Measurements from ENCODE around the gene KRTAP9-7. TPM values are rescaled to one million over a fixed set of nuclear protein-coding genes. Genes with fewer than 3 reads are reported as not detected.

Gene KRTAP9-7
- total RNA-seq, 1 donor from 2014 or later, result not detected

DNA sequence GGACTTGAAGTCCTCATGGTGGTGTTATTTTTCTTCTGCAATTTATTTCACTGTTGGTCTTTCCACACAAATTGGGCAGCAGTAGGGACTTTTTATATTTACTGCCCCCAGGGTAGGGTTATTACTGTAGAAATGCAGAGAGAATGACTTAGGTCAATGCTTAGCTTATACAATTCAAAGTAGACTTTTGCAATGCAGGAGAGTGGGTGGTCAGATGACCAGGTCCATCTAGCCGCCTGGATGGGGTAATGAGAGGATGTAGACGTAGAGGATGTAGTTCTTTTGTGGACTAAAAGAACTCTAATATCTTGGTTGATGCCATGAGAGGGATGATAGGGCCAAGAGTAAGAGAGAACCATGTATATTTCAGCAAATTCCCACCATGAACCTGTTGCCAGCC lies 42.7 kb downstream of the KRTAP9-7 start:
- intact Hi-C loops (cut with micrococcal nuclease), result no loop called here
- peaks cover 2% of the 10 kb centered on the region for H3K27me3 Mint-ChIP-seq
- no peak overlapping the region for H3K27ac Mint-ChIP-seq
- no peaks in the 10 kb centered on the region for H3K9me3 Mint-ChIP-seq
- no peaks in the 10 kb centered on the region for H3K4me1 Mint-ChIP-seq
- no peak for DNase-seq
- no peaks in the 10 kb centered on the region for H3K36me3 Mint-ChIP-seq (ENCODE audit: low read depth)
- H3K4me3 Mint-ChIP-seq, result no peak overlapping the region

DNA sequence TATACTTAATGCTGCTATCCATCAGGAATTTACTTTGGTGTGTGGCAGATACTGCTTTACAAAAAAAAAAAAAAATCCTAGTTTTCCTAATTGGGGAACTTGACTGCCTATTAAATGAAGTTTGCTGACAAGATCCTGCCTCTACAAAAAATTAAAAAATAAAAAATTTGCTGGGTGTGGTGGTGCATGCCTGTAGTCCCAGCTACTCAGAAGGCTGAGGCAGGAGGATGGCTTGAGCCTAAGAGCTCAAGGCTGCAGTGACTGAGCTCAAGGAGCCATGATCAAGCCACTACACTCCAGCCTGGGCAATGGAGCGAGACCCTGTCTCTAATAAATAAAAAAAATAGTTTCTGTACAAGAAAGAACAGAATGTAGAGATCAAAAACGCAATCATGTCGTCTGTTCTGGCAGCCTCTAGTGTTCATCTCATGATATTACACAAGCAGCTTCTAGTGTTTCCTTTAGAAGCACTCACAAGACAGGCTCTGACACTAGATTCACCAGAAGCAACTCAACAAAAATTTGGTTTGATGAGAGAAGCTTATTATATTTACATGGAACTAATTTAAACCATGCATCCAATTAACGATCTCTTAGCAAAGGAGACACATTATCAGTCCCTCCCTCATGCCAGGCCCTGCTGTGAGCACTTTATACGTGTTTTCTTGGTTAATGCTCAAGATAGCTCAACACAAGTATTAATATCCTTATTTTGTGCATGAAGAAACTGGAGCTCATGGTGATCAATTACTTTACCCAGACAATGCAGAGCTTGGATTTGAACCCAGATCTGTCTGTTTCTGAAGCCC lies 46.8 kb downstream of the KRTAP9-7 start:
- Mint-ChIP-seq H3K36me3 (ENCODE audit: low read depth) (no peaks in the 10 kb centered on the region), H3K4me1 (peaks cover 2% of the 10 kb centered on the region), H3K27ac (no peak overlapping the region), H3K4me3 (no peak overlapping the region), H3K27me3 (peaks cover 2% of the 10 kb centered on the region), H3K9me3 (no peaks in the 10 kb centered on the region)
- no peak for DNase-seq
- intact Hi-C loops (cut with micrococcal nuclease), result loop anchor here (1.0 to 5.0 kb wide), 2 partner anchors 413 to 465 kb away; no protein-coding TSS in a partner anchor

DNA sequence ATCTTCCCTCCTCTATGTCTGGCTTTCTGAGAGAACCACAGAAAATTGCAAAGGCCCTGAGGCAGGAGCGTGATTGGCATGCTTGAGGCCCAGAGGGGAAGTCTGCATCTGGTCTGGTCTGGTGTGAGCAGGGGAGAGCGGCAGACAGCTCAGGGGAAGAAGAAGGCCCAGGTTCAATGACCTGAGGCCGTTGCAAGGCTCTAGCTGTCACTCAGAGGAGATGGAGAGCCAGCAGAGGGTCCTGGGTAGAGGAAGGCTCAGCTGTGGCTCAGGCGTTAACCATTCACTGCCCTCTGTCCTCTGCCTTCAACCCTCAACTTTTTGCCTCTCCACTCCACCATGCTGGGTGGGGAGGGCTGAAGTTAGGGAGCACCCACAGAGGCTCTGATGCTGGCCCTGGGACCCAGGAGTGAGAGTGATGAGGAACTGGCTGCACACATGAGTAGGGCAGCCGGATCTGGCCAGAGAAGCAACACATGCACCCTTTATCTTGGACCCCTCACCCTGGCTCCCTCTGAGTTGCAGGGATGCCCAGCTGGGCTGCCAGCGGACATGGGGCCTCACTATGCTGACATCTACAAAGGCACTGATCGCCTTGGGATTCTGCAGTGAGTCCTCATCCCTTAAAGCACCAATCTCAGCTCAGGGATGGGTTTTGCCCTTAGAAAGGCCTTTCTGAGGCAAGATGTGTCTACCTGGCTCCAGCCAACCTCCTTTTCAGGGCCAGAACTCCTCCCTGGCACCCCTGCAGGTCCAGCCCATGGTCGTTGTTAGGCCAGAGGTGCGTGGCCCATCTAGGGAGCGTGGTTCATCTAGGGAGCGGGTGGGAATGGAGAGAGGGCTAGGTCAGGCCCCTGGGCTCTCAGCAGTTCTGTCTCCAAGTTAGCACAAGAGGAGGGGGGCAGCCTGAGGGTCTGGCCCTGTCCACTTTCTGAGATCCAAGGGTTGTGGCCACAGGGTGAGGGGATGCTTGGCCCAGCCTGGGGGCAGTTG lies 47.7 kb downstream of the KRTAP9-7 start:
- no peak for DNase-seq
- Mint-ChIP-seq H3K4me1 (peaks cover 2% of the 10 kb centered on the region), H3K27ac (no peak overlapping the region), H3K9me3 (no peaks in the 10 kb centered on the region), H3K4me3 (no peak overlapping the region), H3K36me3 (ENCODE audit: low read depth) (no peaks in the 10 kb centered on the region), H3K27me3 (peaks cover 2% of the 10 kb centered on the region)
- intact Hi-C loops (cut with micrococcal nuclease), result loop anchor here (1.0 to 5.0 kb wide), 2 partner anchors 414 to 466 kb away; no protein-coding TSS in a partner anchor

DNA sequence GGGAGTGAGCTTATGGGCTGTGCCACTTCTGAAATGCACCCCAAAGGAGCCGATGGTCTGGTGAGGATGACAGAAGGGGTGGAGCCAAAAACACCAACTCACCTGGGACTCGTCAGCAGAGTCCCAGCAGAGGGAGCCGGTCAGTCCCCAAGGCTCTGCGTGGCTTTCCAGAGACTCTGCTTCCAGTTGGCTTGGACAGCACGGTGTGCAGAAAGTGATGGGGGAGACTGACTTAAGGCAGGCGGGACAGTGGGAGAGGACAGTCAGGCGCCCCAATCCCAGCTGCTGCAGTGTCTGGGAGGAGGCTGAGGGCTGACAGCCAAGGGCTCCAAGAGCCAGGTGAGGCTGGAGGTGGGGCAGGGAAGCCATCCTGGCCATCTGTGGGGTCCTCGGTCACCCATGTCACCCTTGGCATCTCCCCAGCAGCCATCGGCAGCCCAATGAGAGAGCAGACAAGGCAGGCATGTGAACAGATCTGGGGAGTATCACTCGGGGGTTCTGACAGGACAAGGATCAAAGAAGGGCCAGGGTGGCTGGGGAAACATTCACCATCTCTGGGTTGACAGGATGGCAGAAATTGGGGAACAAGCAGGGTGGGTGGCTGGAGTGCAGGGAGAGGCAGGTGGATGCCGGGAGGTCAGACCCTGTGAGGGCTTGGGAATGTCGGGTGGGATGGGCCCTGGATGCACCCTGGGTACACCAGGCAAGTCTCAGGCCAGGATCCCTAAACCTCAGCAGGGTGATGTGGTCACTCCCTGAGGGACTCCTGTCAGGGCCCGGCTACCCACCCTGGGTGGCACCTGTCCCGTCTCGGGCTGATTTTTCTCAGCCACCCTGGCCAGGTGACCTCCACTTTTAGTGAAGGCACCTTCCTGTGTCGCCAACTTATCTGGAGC lies 48.9 kb downstream of the KRTAP9-7 start:
- Mint-ChIP-seq H3K4me3 (no peak overlapping the region), H3K36me3 (ENCODE audit: low read depth) (no peaks in the 10 kb centered on the region), H3K27me3 (peaks cover 2% of the 10 kb centered on the region), H3K27ac (peak overlapping the region; percentile 43), H3K9me3 (no peaks in the 10 kb centered on the region), H3K4me1 (peaks cover 2% of the 10 kb centered on the region)
- intact Hi-C loops (cut with micrococcal nuclease), result loop anchor here (5.0 kb wide), 2 partner anchors 467 to 522 kb away; no protein-coding TSS in a partner anchor
- no peak for DNase-seq

DNA sequence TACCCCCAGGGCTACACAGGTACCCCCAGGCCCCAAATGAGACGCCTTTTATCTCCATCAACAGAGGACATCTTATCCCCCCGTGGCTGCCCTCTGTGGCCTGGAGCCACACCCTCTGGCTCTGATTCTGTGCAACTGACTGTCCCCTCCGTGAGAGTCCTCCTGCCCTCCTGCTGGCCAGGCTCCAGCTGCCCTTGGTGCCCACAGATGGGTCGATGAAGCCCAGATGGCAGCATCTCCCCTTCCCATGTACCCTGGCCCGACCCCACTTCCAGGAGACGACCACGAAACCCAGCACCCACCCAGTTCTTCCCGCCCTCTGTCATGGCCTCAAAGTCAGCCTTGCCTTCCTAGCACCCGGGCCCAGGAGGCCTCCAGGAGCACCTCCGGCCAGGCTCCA lies 49.6 kb downstream of the KRTAP9-7 start:
- intact Hi-C loops (cut with micrococcal nuclease), result loop anchor here (5.0 kb wide), 1 partner anchor 523 kb away; no protein-coding TSS in a partner anchor
- H3K9me3 Mint-ChIP-seq, result no peaks in the 10 kb centered on the region
- H3K4me3 Mint-ChIP-seq, result no peak overlapping the region
- H3K27ac Mint-ChIP-seq, result no peak overlapping the region
- no peaks in the 10 kb centered on the region for H3K27me3 Mint-ChIP-seq
- DNase-seq, result no peak
- H3K36me3 Mint-ChIP-seq (ENCODE audit: low read depth), result no peaks in the 10 kb centered on the region
- peaks cover 2% of the 10 kb centered on the region for H3K4me1 Mint-ChIP-seq

DNA sequence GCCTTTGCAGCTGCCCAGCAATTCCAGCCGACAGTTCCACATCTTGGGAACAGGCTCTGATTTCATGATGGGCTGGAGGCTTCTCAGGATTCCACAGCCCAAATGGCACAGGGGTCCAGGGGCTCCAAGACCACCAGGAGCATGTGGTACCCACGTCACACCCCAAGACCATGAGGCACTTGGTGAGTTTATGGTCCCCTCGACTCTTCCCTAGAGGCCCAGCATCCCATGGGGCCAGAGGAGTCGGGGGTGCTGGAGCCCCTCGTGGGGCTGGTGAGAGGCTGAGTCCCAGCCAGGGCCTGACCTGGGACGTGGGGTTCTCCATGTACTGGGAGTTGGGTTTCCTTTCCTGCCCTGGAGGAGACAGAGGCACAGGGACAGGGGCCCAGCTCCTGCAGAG lies 50.1 kb downstream of the KRTAP9-7 start:
- Mint-ChIP-seq H3K4me3 (no peak overlapping the region), H3K27ac (no peak overlapping the region), H3K36me3 (ENCODE audit: low read depth) (no peaks in the 10 kb centered on the region), H3K27me3 (no peaks in the 10 kb centered on the region), H3K9me3 (no peaks in the 10 kb centered on the region), H3K4me1 (peaks cover 2% of the 10 kb centered on the region)
- intact Hi-C loops (cut with micrococcal nuclease), result loop anchor here (5.0 kb wide), 1 partner anchor 523 kb away; no protein-coding TSS in a partner anchor
- DNase-seq, result no peak

Other genes with a start within 250 kb of the KRTAP9-7 start
- not detected in 2 replicates for gene KRTAP1-5, start 248.5 kb upstream of the KRTAP9-7 start, total RNA-seq
- not detected in 2 replicates for gene KRTAP1-4, start 245.5 kb upstream of the KRTAP9-7 start, total RNA-seq
- not detected in 2 replicates for gene KRTAP1-3, start 240.8 kb upstream of the KRTAP9-7 start, total RNA-seq
- gene KRTAP1-1, start 234.2 kb upstream of the KRTAP9-7 start, total RNA-seq, result not detected in 2 replicates
- gene KRTAP2-1, start 228.4 kb upstream of the KRTAP9-7 start, total RNA-seq, result not detected in 2 replicates
- gene KRTAP2-2, start 220.5 kb upstream of the KRTAP9-7 start, total RNA-seq, result not detected in 2 replicates
- not detected in 2 replicates for gene KRTAP2-3, start 215.6 kb upstream of the KRTAP9-7 start, total RNA-seq
- gene KRTAP2-4, start 209.8 kb upstream of the KRTAP9-7 start, total RNA-seq, result not detected in 2 replicates
- not detected in 2 replicates for gene KRTAP4-7, start 191.5 kb upstream of the KRTAP9-7 start, total RNA-seq
- gene KRTAP4-8, start 177.6 kb upstream of the KRTAP9-7 start, total RNA-seq, result not detected in 2 replicates
- gene KRTAP4-16, start 173.5 kb upstream of the KRTAP9-7 start, total RNA-seq, result not detected in 2 replicates
- not detected in 2 replicates for gene KRTAP4-9, start 170.3 kb upstream of the KRTAP9-7 start, total RNA-seq
- gene KRTAP4-11, start 157.3 kb upstream of the KRTAP9-7 start, total RNA-seq, result not detected in 2 replicates
- gene KRTAP4-12, start 151.5 kb upstream of the KRTAP9-7 start, total RNA-seq, result not detected in 2 replicates
- gene KRTAP4-6, start 135.2 kb upstream of the KRTAP9-7 start, total RNA-seq, result not detected in 2 replicates
- not detected in 2 replicates for gene KRTAP4-5, start 125.9 kb upstream of the KRTAP9-7 start, total RNA-seq
- gene KRTAP4-4, start 115.0 kb upstream of the KRTAP9-7 start, total RNA-seq, result not detected in 2 replicates
- gene KRTAP4-3, start 107.5 kb upstream of the KRTAP9-7 start, total RNA-seq, result not detected in 2 replicates
- gene KRTAP4-2, start 97.5 kb upstream of the KRTAP9-7 start, total RNA-seq, result not detected in 2 replicates
- not detected in 2 replicates for gene KRTAP4-1, start 90.8 kb upstream of the KRTAP9-7 start, total RNA-seq
- not detected in 2 replicates for gene KRTAP9-1, start 85.8 kb upstream of the KRTAP9-7 start, total RNA-seq
- not detected in 2 replicates for gene KRTAP9-2, start 49.0 kb upstream of the KRTAP9-7 start, total RNA-seq
- not detected in 2 replicates for gene KRTAP9-3, start 43.2 kb upstream of the KRTAP9-7 start, total RNA-seq
- gene KRTAP9-8, start 37.7 kb upstream of the KRTAP9-7 start, total RNA-seq, result not detected in 2 replicates
- not detected in 2 replicates for gene KRTAP9-4, start 26.0 kb upstream of the KRTAP9-7 start, total RNA-seq
- gene KRTAP9-9, start 20.3 kb upstream of the KRTAP9-7 start, total RNA-seq, result not detected in 2 replicates
- gene KRTAP9-6, start 10.3 kb upstream of the KRTAP9-7 start, total RNA-seq, result not detected in 2 replicates
- gene KRTAP29-1, start 27.2 kb downstream of the KRTAP9-7 start, total RNA-seq, result not detected in 2 replicates
- not detected in 2 replicates for gene KRTAP16-1, start 33.6 kb downstream of the KRTAP9-7 start, total RNA-seq
- gene KRTAP17-1, start 40.0 kb downstream of the KRTAP9-7 start, total RNA-seq, result not detected in 2 replicates
- gene KRT33A, start 75.1 kb downstream of the KRTAP9-7 start, total RNA-seq, result not detected in 2 replicates
- gene KRT33B, start 94.1 kb downstream of the KRTAP9-7 start, total RNA-seq, result not detected in 2 replicates
- not detected in 2 replicates for gene KRT34, start 106.6 kb downstream of the KRTAP9-7 start, total RNA-seq
- gene KRT31, start 121.9 kb downstream of the KRTAP9-7 start, total RNA-seq, result not detected in 2 replicates
- gene KRT37, start 148.9 kb downstream of the KRTAP9-7 start, total RNA-seq, result not detected in 2 replicates
- gene KRT38, start 165.3 kb downstream of the KRTAP9-7 start, total RNA-seq, result not detected in 2 replicates
- gene KRT32, start 191.7 kb downstream of the KRTAP9-7 start, total RNA-seq, result not detected in 2 replicates
- not detected in 2 replicates for gene KRT35, start 205.5 kb downstream of the KRTAP9-7 start, total RNA-seq
- gene KRT36, start 214.2 kb downstream of the KRTAP9-7 start, total RNA-seq, result not detected in 2 replicates
- not detected in 2 replicates for gene KRT13, start 229.9 kb downstream of the KRTAP9-7 start, total RNA-seq
- gene KRT15, start 243.2 kb downstream of the KRTAP9-7 start, total RNA-seq, result not detected in 2 replicates

Data from activated CD4-positive, alpha-beta T cell treated with anti-CD3 and anti-CD28 coated beads, Interleukin-2, amount 10 ng/mL, durations not matched to agents 24 days and 14 days (primary cell).